SK-N-DZ (cell line): Measurements from ENCODE around the gene USP43.

Experiments
- DNase-seq: peaks from one replicate; pipeline ENCODE4 v3.0.0-alpha.2; 2015; ENCODE audit warnings: low spot score

Gene USP43

GRCh38 chr17:9776911-9777310, 131.6 kb downstream of the USP43 start:
- no peak for DNase-seq
